Amniotic epithelial cell (primary cell): ENCODE data around the gene RSAD1.

Source experiments
- DNase-seq: peaks from one replicate; pipeline ENCODE4 v3.0.0-alpha.2; 2010; ENCODE audit warnings: low read depth

The RSAD1 gene

GRCh38 chr17:50478391-50479381 lies at the start of gene RSAD1:
Gene RSAD1, plus strand, starts transcription at chr17:50478860. Its CDS starts 25 bp downstream, at chr17:50478885.
- DNase-seq = peak; percentile 76

- DNase-seq = no peak
Observed at GRCh38 chr17:50429793-50430192, 48.9 kb upstream of the RSAD1 start.

GRCh38 chr17:50430821-50431618 lies 47.6 kb upstream of the RSAD1 start:
- no peak for DNase-seq

GRCh38 chr17:50432125-50432762 lies 46.4 kb upstream of the RSAD1 start:
- DNase-seq = no peak

GRCh38 chr17:50437409-50437808 lies 41.3 kb upstream of the RSAD1 start:
- no peak for DNase-seq

- no peak for DNase-seq
Observed at GRCh38 chr17:50439008-50439407, 39.7 kb upstream of the RSAD1 start.

GRCh38 chr17:50440172-50440837 lies 38.4 kb upstream of the RSAD1 start:
- no peak for DNase-seq

- no peak for DNase-seq
Observed at GRCh38 chr17:50440838-50441829, 37.5 kb upstream of the RSAD1 start.

GRCh38 chr17:50443505-50443974 lies 35.1 kb upstream of the RSAD1 start:
- peak; percentile 71 for DNase-seq

- no peak for DNase-seq
Observed at GRCh38 chr17:50444841-50445715, 33.6 kb upstream of the RSAD1 start.

- no peak for DNase-seq
Observed at GRCh38 chr17:50445730-50446325, 32.8 kb upstream of the RSAD1 start.

- peak; percentile 13 for DNase-seq
Observed at GRCh38 chr17:50447870-50448595, 30.6 kb upstream of the RSAD1 start.

- no peak for DNase-seq
Observed at GRCh38 chr17:50448643-50449042, 30.0 kb upstream of the RSAD1 start.

- no peak for DNase-seq
Observed at GRCh38 chr17:50451943-50452629, 26.6 kb upstream of the RSAD1 start.

- DNase-seq = peak; percentile 31
Observed at GRCh38 chr17:50452630-50453300, 25.9 kb upstream of the RSAD1 start.

- DNase-seq = no peak
Observed at GRCh38 chr17:50453901-50454300, 24.8 kb upstream of the RSAD1 start.

GRCh38 chr17:50457621-50458020 lies 21.0 kb upstream of the RSAD1 start:
- no peak for DNase-seq
